Right lobe of liver (tissue), 6 donors: ENCODE results near the gene GALR1. TPM values are rescaled to one million over a fixed set of nuclear protein-coding genes. Genes with fewer than 3 reads are reported as not detected.

Experiments used
- ATAC-seq, 4 donors: fragments of 200-7000 bp; cut with Tn5 transposase; one replicate each; pipeline ENCODE4 v1.9.1; 2020; ENCODE audit warnings: mild to moderate bottlenecking in 4 of 4, moderate library complexity in 4 of 4
- DNase-seq, 3 donors: peaks; one replicate each; pipeline ENCODE4 v3.0.0-alpha.2; 2020
- H3K27ac ChIP-seq, 3 donors: fragments of 200-600 bp; one replicate each; pipeline ENCODE4 v1.8.0; 2022
- H3K27me3 ChIP-seq, 2 donors: fragments of 200-600 bp; one replicate each; pipeline ENCODE4 v1.8.0; 2022
- H3K36me3 ChIP-seq, 4 donors: fragments of 200-600 bp; sonication (generic) in 1 of 4; one replicate each; pipeline versions ENCODE4 v1.5.1 to v1.8.0; 2017 to 2022; ENCODE audit warnings: control low read depth in 1 of 4
- H3K4me1 ChIP-seq, 4 donors: fragments of 200-600 bp; sonication (generic) in 1 of 4; one replicate each; pipeline versions ENCODE4 v1.5.1 to v1.8.0; 2017 to 2022; ENCODE audit warnings: control low read depth in 1 of 4
- H3K4me3 ChIP-seq, 3 donors: fragments of 200-600 bp; one replicate each; pipeline ENCODE4 v1.8.0; 2022
- H3K9me3 ChIP-seq, 4 donors: fragments of 200-600 bp; sonication (generic) in 1 of 4; one replicate each; pipeline versions ENCODE4 v1.5.1 to v1.8.0; 2017 to 2022; ENCODE audit warnings: control low read depth in 1 of 4
- POLR2A ChIP-seq: fragments of 450-650 bp; IDR thresholded peaks from one replicate; pipeline ENCODE4 v1.6.1; 2017; ENCODE audit warnings: antibody characterized with exemption, mild to moderate bottlenecking
- WGBS: methylation state at CpG from one replicate; pipeline ENCODE4 v1.1.6; 2018; ENCODE audit warnings: low coverage, low lambda C conversion rate; ENCODE audit not compliant: insufficient coverage; ENCODE audit errors: missing lambda C conversion rate; 5-methylcytosine and 5-hydroxymethylcytosine counted together
- intact Hi-C, 2 donors: fragments of 100-400 bp; cut with DNase I; formaldehyde crosslinking; loops; one replicate each; pipeline versions ENCODE4 v1.11.2 to v1.14.1; 2022
- total RNA-seq, 6 experiments: library from RNA; depleted of rRNA in 2 of 6; stranded (reverse); fragments of >200 nt in 2 of 6; fragmentation: NEBNext Ultra II Directional in 3 of 6; extraction: Animal tissue kit (Norgen Biotek cat#: 25700) in 3 of 6; gene quantifications; one replicate each; pipeline versions ENCODE4 v1.1.0 to v1.2.4, GENCODE V29; 2016 to 2023
- TF ChIP-seq, protein P1 (sequence below), 4 donors: fragments of 200-600 bp in 3 of 4; fragments of 450-650 bp in 1 of 4; IDR thresholded peaks; one replicate each; pipeline versions ENCODE4 v1.5.1 to v1.8.0; 2016 to 2022; ENCODE audit warnings: antibody characterized with exemption in 4 of 4, mild to moderate bottlenecking in 2 of 4
- donor health status: DM: no; HTN: yes; CAD: no.
- donor health status: DM: no; HTN: no; CAD: no.
- donor health status: DM: no; HTN: no; CAD: no.
- donor health status: DM: no; HTN: yes; CAD: no.
- donor health status: DM: no; HTN: yes; CAD: no.

The GALR1 gene
- total RNA-seq, 6 experiments from 2014 or later = 0.05 TPM; not detected in 5

- intact Hi-C loops = no loop called here
- ATAC-seq = peak in 1 of 4 donors; percentile 65
Measured at GRCh38 chr18:77262643-77263465, 13.2 kb downstream of the GALR1 start.

DNA sequence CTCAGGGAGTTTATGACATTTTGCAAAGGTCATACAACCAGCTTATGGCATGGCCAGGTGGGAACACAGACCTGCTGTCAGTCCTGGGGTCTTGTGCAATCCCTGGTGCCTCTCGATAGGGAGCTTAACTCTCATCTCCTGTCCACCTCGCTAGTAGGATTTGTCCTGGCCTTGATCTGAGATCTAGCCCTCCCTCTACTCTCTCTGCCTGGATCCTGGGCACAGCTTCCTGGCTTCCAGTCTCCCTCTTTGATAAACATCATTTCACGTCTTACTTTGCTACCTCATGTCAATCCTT, 13.8 kb downstream of the GALR1 start:
- Histone ChIP-seq H3K9me3 (no peaks in the 10 kb centered on the region), H3K27me3 (no peaks in the 10 kb centered on the region), H3K27ac (no peak overlapping the region), H3K36me3 (no peaks in the 10 kb centered on the region), H3K4me3 (no peak overlapping the region), H3K4me1 (no peaks in the 10 kb centered on the region)
- DNase-seq (no peak), ATAC-seq (no peak)
- TF ChIP-seq, protein P1, sequence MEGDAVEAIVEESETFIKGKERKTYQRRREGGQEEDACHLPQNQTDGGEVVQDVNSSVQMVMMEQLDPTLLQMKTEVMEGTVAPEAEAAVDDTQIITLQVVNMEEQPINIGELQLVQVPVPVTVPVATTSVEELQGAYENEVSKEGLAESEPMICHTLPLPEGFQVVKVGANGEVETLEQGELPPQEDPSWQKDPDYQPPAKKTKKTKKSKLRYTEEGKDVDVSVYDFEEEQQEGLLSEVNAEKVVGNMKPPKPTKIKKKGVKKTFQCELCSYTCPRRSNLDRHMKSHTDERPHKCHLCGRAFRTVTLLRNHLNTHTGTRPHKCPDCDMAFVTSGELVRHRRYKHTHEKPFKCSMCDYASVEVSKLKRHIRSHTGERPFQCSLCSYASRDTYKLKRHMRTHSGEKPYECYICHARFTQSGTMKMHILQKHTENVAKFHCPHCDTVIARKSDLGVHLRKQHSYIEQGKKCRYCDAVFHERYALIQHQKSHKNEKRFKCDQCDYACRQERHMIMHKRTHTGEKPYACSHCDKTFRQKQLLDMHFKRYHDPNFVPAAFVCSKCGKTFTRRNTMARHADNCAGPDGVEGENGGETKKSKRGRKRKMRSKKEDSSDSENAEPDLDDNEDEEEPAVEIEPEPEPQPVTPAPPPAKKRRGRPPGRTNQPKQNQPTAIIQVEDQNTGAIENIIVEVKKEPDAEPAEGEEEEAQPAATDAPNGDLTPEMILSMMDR (IDR thresholded peaks at IDR 0.05) = no peak
- no peak for TF ChIP-seq POLR2A
- intact Hi-C loops = no loop called here
- WGBS = 34% methylated on average over 2 of the region's 3 CpGs

More at GRCh38 chr18:77262643-77263465, 13.2 kb downstream of the GALR1 start:
- Histone ChIP-seq H3K36me3 (no peaks in the 10 kb centered on the region), H3K4me3 (no peak overlapping the region), H3K27me3 (no peaks in the 10 kb centered on the region), H3K9me3 (no peaks in the 10 kb centered on the region), H3K27ac (no peak overlapping the region), H3K4me1 (no peaks in the 10 kb centered on the region)
- WGBS = 33% methylated on average over 4 of the region's 4 CpGs
- TF ChIP-seq POLR2A = no peak
- TF ChIP-seq, protein P1 (IDR thresholded peaks at IDR 0.05) = no peak
- no peak for DNase-seq

- intact Hi-C loops = no loop called here
- Histone ChIP-seq H3K36me3 (no peaks in the 10 kb centered on the region), H3K9me3 (no peaks in the 10 kb centered on the region), H3K27ac (no peak overlapping the region), H3K4me1 (no peaks in the 10 kb centered on the region), H3K27me3 (no peaks in the 10 kb centered on the region), H3K4me3 (no peak overlapping the region)
- 37% methylated on average over 6 of the region's 6 CpGs for WGBS
- TF ChIP-seq, protein P1 (IDR thresholded peaks at IDR 0.05) = no peak
- no peak for TF ChIP-seq POLR2A
- DNase-seq (no peak), ATAC-seq (no peak)
Measured at GRCh38 chr18:77267969-77268368, 18.3 kb downstream of the GALR1 start.

- 66% methylated on average over 9 of the region's 9 CpGs for WGBS
- Histone ChIP-seq H3K27ac (no peak overlapping the region), H3K27me3 (no peaks in the 10 kb centered on the region), H3K36me3 (no peaks in the 10 kb centered on the region), H3K9me3 (no peaks in the 10 kb centered on the region), H3K4me3 (no peak overlapping the region), H3K4me1 (no peaks in the 10 kb centered on the region)
- DNase-seq = no peak
- ATAC-seq = peak in 1 of 4 donors; percentile 14
- intact Hi-C loops = no loop called here
- TF ChIP-seq, protein P1 (IDR thresholded peaks at IDR 0.05) = no peak
- TF ChIP-seq POLR2A = no peak
Measured at GRCh38 chr18:77268456-77268855, 18.8 kb downstream of the GALR1 start.
